GM20431 (cell line): ENCODE data around the gene MYL10.

Source experiments
- in situ Hi-C: fragments of 300-500 bp; cut with MseI, MboI; formaldehyde crosslinking; loops from one replicate; pipeline ENCODE4 v1.15.0; 2020; ENCODE audit warnings: low sequenced_read_pairs; ENCODE audit not compliant: unreplicated experiment

MYL10 gene

GRCh38 chr7:101629171-101629570, at the start of gene MYL10:
Gene MYL10, minus strand, starts transcription at chr7:101629296. Its CDS starts 178 bp downstream, at chr7:101629118.
- in situ Hi-C loops = no loop called here

- in situ Hi-C loops = loop anchor here (25.0 kb wide), 3 partner anchors 134 to 709 kb away; partner anchors contain the start of genes CUX1 and PRKRIP1
Measured at GRCh38 chr7:101678658-101679057, 49.6 kb upstream of the MYL10 start.

GRCh38 chr7:101677797-101678479, 48.8 kb upstream of the MYL10 start:
- in situ Hi-C loops = loop anchor here (25.0 kb wide), 3 partner anchors 134 to 709 kb away; partner anchors contain the start of genes CUX1 and PRKRIP1

- in situ Hi-C loops = loop anchor here (25.0 kb wide), 3 partner anchors 135 to 710 kb away; partner anchors contain the start of genes CUX1 and PRKRIP1
Measured at GRCh38 chr7:101677391-101677790, 48.3 kb upstream of the MYL10 start.

GRCh38 chr7:101676956-101677355, 47.9 kb upstream of the MYL10 start:
- in situ Hi-C loops = loop anchor here (25.0 kb wide), 3 partner anchors 135 to 710 kb away; partner anchors contain the start of genes CUX1 and PRKRIP1

GRCh38 chr7:101676062-101676598, 47.0 kb upstream of the MYL10 start:
- in situ Hi-C loops = loop anchor here (25.0 kb wide), 3 partner anchors 136 to 711 kb away; partner anchors contain the start of genes CUX1 and PRKRIP1

GRCh38 chr7:101674439-101674838, 45.3 kb upstream of the MYL10 start:
- in situ Hi-C loops = no loop called here

GRCh38 chr7:101673951-101674350, 44.9 kb upstream of the MYL10 start:
- in situ Hi-C loops = no loop called here

- in situ Hi-C loops = no loop called here
Measured at GRCh38 chr7:101673315-101673714, 44.2 kb upstream of the MYL10 start.

- in situ Hi-C loops = no loop called here
Measured at GRCh38 chr7:101671371-101672356, 42.6 kb upstream of the MYL10 start.

- in situ Hi-C loops = no loop called here
Measured at GRCh38 chr7:101669307-101669706, 40.2 kb upstream of the MYL10 start.

- in situ Hi-C loops = no loop called here
Measured at GRCh38 chr7:101668726-101669125, 39.6 kb upstream of the MYL10 start.

GRCh38 chr7:101667920-101668319, 38.8 kb upstream of the MYL10 start:
- in situ Hi-C loops = no loop called here

GRCh38 chr7:101667399-101667798, 38.3 kb upstream of the MYL10 start:
- in situ Hi-C loops = no loop called here

- in situ Hi-C loops = no loop called here
Measured at GRCh38 chr7:101666741-101667140, 37.6 kb upstream of the MYL10 start.

GRCh38 chr7:101666293-101666692, 37.2 kb upstream of the MYL10 start:
- in situ Hi-C loops = no loop called here

GRCh38 chr7:101664893-101665471, 35.9 kb upstream of the MYL10 start:
- in situ Hi-C loops = no loop called here

- in situ Hi-C loops = no loop called here
Measured at GRCh38 chr7:101664436-101664835, 35.3 kb upstream of the MYL10 start.

GRCh38 chr7:101663747-101664146, 34.7 kb upstream of the MYL10 start:
- in situ Hi-C loops = no loop called here

- in situ Hi-C loops = no loop called here
Measured at GRCh38 chr7:101662447-101662998, 33.4 kb upstream of the MYL10 start.
